Esophagus muscularis mucosa (tissue), 3 donors: Measurements from ENCODE around the gene TMEM14C.

Experiments
- POLR2A ChIP-seq: fragments of 450-650 bp; IDR thresholded peaks from one replicate; pipeline ENCODE4 v1.6.1; 2017; ENCODE audit warnings: antibody characterized with exemption, moderate library complexity, mild to moderate bottlenecking, low read depth
- POLR2AphosphoS5 ChIP-seq, 2 donors: sonication (generic); formaldehyde crosslinking; IDR thresholded peaks; one replicate each; pipeline ENCODE4 v1.6.1; 2017; ENCODE audit warnings: antibody characterized with exemption in 2 of 2
- TF ChIP-seq, protein P1 (sequence below), 3 experiments: fragments of 200-600 bp in 2 of 3; fragments of 450-650 bp in 1 of 3; sonication (generic) in 2 of 3; IDR thresholded peaks; one replicate each; pipeline ENCODE4 v1.5.1; 2017 to 2019; ENCODE audit warnings: antibody characterized with exemption in 3 of 3, mild to moderate bottlenecking in 2 of 3, moderate library complexity in 1 of 3

DNA sequence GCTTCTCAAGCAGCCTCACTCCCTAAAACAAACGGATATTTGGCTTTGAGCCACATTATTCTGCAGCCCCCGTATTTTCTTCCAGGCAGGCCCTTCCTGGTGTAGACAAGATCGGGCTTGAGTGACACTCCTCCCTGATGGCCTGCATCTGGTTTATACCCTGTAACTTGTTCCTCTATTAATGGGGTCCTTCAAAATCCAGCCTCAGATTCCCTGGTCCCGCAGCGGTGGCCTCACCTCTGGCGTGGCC, 375 bp upstream of the TMEM14C start:
- TF ChIP-seq, protein P1, sequence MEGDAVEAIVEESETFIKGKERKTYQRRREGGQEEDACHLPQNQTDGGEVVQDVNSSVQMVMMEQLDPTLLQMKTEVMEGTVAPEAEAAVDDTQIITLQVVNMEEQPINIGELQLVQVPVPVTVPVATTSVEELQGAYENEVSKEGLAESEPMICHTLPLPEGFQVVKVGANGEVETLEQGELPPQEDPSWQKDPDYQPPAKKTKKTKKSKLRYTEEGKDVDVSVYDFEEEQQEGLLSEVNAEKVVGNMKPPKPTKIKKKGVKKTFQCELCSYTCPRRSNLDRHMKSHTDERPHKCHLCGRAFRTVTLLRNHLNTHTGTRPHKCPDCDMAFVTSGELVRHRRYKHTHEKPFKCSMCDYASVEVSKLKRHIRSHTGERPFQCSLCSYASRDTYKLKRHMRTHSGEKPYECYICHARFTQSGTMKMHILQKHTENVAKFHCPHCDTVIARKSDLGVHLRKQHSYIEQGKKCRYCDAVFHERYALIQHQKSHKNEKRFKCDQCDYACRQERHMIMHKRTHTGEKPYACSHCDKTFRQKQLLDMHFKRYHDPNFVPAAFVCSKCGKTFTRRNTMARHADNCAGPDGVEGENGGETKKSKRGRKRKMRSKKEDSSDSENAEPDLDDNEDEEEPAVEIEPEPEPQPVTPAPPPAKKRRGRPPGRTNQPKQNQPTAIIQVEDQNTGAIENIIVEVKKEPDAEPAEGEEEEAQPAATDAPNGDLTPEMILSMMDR (IDR thresholded peaks at IDR 0.05) = no peak
- no peak for TF ChIP-seq POLR2AphosphoS5 (IDR thresholded peaks at IDR 0.05)
- TF ChIP-seq POLR2A = no peak
